Measurements from ENCODE around the gene RNF126. TPM values are rescaled to one million over a fixed set of nuclear protein-coding genes. Genes with fewer than 3 reads are reported as not detected.

RNF126 gene
- polyA plus RNA-seq, 1 donor from 2014 or later = 33.7 TPM

DNA sequence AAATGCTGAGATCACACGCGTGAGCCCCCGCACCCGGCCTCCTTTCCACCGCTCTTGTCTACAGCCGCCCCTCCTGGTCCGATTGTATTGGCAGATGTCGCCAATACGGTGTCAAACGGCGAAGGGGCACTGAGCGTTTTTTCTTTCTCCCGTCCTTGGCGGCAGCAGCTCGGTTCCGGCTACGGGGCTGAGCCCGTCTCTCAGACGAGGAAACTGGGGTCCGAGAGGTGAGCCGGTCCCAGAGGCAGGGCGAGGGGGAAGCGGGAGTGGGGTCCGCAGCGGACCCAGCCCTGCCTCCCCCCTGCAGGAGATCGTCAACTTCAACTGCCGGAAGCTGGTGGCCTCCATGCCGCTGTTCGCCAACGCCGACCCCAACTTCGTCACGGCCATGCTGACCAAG is 50.1 kb downstream of the RNF126 start:
- no peak overlapping the region for H2AFZ ChIP-seq (ENCODE audit: low read depth, low read length)
- no peaks in the 10 kb centered on the region for H3F3A ChIP-seq (ENCODE audit: insufficient read depth, low read length, poor library complexity, severe bottlenecking)
- no peaks in the 10 kb centered on the region for H3K9me3 ChIP-seq (ENCODE audit: low read length)
- H3K9me2 ChIP-seq (ENCODE audit: insufficient read depth, low read length) = no peaks in the 10 kb centered on the region
- H3K4me3 ChIP-seq (ENCODE audit: low read length) = no peak overlapping the region
- H3K9ac ChIP-seq (ENCODE audit: low read length) = no peak overlapping the region
- H3K36me3 ChIP-seq (ENCODE audit: insufficient read depth, low read length) = no peaks in the 10 kb centered on the region
- no peak overlapping the region for H3K27ac ChIP-seq (ENCODE audit: low read length)
- no peaks in the 10 kb centered on the region for H4K20me1 ChIP-seq (ENCODE audit: insufficient read depth)
- no peaks in the 10 kb centered on the region for H3K27me3 ChIP-seq (ENCODE audit: insufficient read depth, low read depth, low read length)
- TF ChIP-seq SMC3 (conservative IDR thresholded peaks at IDR 0.05; ENCODE audit: poor library complexity) = no peak
- no peak for TF ChIP-seq CTCF (IDR thresholded peaks at IDR 0.05; ENCODE audit: poor library complexity, severe bottlenecking)
- TF ChIP-seq TAF1 (IDR thresholded peaks at IDR 0.05; ENCODE audit: low read depth) = no peak
- TF ChIP-seq EZH2 (IDR thresholded peaks at IDR 0.05; ENCODE audit: borderline replicate concordance, insufficient read depth, low read length, poor library complexity, severe bottlenecking) = no peak
- TF ChIP-seq RAD21 (conservative IDR thresholded peaks at IDR 0.05) = no peak
- no peak overlapping the region for H3K4me2 ChIP-seq (ENCODE audit: low read length)
- H3K79me2 ChIP-seq (replicated peaks; ENCODE audit: insufficient read depth, low read length) = no peaks in the 10 kb centered on the region

GRCh38 chr19:611481-611868 is 51.5 kb downstream of the RNF126 start:
- no peaks in the 10 kb centered on the region for H3K9me2 ChIP-seq (ENCODE audit: insufficient read depth, low read length)
- no peaks in the 10 kb centered on the region for H3K36me3 ChIP-seq (ENCODE audit: insufficient read depth, low read length)
- H2AFZ ChIP-seq (ENCODE audit: low read depth, low read length) = no peak overlapping the region
- no peaks in the 10 kb centered on the region for H3K27me3 ChIP-seq (ENCODE audit: insufficient read depth, low read depth, low read length)
- H3K4me2 ChIP-seq (ENCODE audit: low read length) = no peak overlapping the region
- H3K9me3 ChIP-seq (ENCODE audit: low read length) = no peaks in the 10 kb centered on the region
- no peaks in the 10 kb centered on the region for H4K20me1 ChIP-seq (ENCODE audit: insufficient read depth)
- H3K27ac ChIP-seq (ENCODE audit: low read length) = no peak overlapping the region
- TF ChIP-seq CTCF (IDR thresholded peaks at IDR 0.05; ENCODE audit: poor library complexity, severe bottlenecking) (no peak), RAD21 (conservative IDR thresholded peaks at IDR 0.05) (no peak), SMC3 (conservative IDR thresholded peaks at IDR 0.05; ENCODE audit: poor library complexity) (no peak), MXI1 (conservative IDR thresholded peaks at IDR 0.05; ENCODE audit: poor library complexity, severe bottlenecking) (no peak), EZH2 (IDR thresholded peaks at IDR 0.05; ENCODE audit: borderline replicate concordance, insufficient read depth, low read length, poor library complexity, severe bottlenecking) (no peak)
- H3K9ac ChIP-seq (ENCODE audit: low read length) = no peak overlapping the region
- H3K79me2 ChIP-seq (replicated peaks; ENCODE audit: insufficient read depth, low read length) = no peaks in the 10 kb centered on the region
- no peak overlapping the region for H3K4me3 ChIP-seq (ENCODE audit: low read length)
- H3F3A ChIP-seq (ENCODE audit: insufficient read depth, low read length, poor library complexity, severe bottlenecking) = no peaks in the 10 kb centered on the region

- no peak for TF ChIP-seq RAD21 (conservative IDR thresholded peaks at IDR 0.05)
- no peak for TF ChIP-seq EP300 (conservative IDR thresholded peaks at IDR 0.05; ENCODE audit: poor library complexity, severe bottlenecking)
- Histone ChIP-seq H3K9me3 (ENCODE audit: low read length) (no peaks in the 10 kb centered on the region), H3K36me3 (ENCODE audit: insufficient read depth, low read length) (no peaks in the 10 kb centered on the region), H3F3A (ENCODE audit: insufficient read depth, low read length, poor library complexity, severe bottlenecking) (no peaks in the 10 kb centered on the region), H3K27me3 (ENCODE audit: insufficient read depth, low read depth, low read length) (no peaks in the 10 kb centered on the region), H3K4me3 (ENCODE audit: low read length) (no peak overlapping the region), H2AFZ (ENCODE audit: low read depth, low read length) (no peak overlapping the region), H4K20me1 (ENCODE audit: insufficient read depth) (no peaks in the 10 kb centered on the region), H3K9ac (ENCODE audit: low read length) (no peak overlapping the region), H3K79me2 (replicated peaks; ENCODE audit: insufficient read depth, low read length) (no peaks in the 10 kb centered on the region), H3K27ac (ENCODE audit: low read length) (no peak overlapping the region), H3K4me2 (ENCODE audit: low read length) (no peak overlapping the region), H3K9me2 (ENCODE audit: insufficient read depth, low read length) (no peaks in the 10 kb centered on the region)
Observed at GRCh38 chr19:610801-611480, 52.1 kb downstream of the RNF126 start.

Data from neural cell (in vitro differentiated cells).